Endothelial cell of umbilical vein (primary cell): Measurements from ENCODE around the gene GAS7. TPM values are rescaled to one million over a fixed set of nuclear protein-coding genes. Genes with fewer than 3 reads are reported as not detected.

ENCODE experiments used
- BruUV-seq: library from RNA; stranded (reverse); fragments of 400-500 nt; replicated peaks from 2 replicates; lab custom pipeline; 2021; lab: Mats Ljungman, UMichigan
- CTCF ChIA-PET: fragments of 300-600, 350-600 bp; sonication (Branson Sonifier 250); formaldehyde crosslinking; loops from one replicate; lab custom pipeline; 2021; ENCODE audit warnings: antibody characterized with exemption, inconsistent platforms; lab: Charles Lee
- POLR2A ChIA-PET: fragments of 300-600, 350-600 bp; sonication (Branson Sonifier 250); formaldehyde crosslinking; loops from one replicate; lab custom pipeline; 2021; ENCODE audit warnings: antibody characterized with exemption, inconsistent platforms; lab: Charles Lee
- DNase-seq: peaks from one replicate; pipeline ENCODE4 v3.0.0-alpha.2; 2011; ENCODE audit warnings: low read depth, low spot score
- FAIRE-seq: peaks from 2 replicates; lab custom pipeline; 2011; peaks lifted over from hg19 to GRCh38; lab: Jason Lieb, UNC
- H2AFZ ChIP-seq: 2 replicates; pipeline ENCODE4 v1.6.0; 2012; ENCODE audit warnings: low read depth, low read length, control low read depth, inconsistent platforms
- H3K27ac ChIP-seq: 2 replicates; pipeline ENCODE4 v1.5.1; 2011; ENCODE audit warnings: low read depth, mild to moderate bottlenecking, control low read depth, low read length, moderate library complexity; ENCODE audit not compliant: insufficient read depth
- H3K27me3 ChIP-seq, 2 experiments: 2 replicates each; pipeline versions ENCODE4 v1.6.0 to v1.6.1; 2011; ENCODE audit warnings: low read length in 2 of 2, mixed read lengths in 1 of 2; ENCODE audit not compliant: control insufficient read depth in 2 of 2, insufficient read depth in 2 of 2
- H3K36me3 ChIP-seq, 2 experiments: 2 replicates in 1 of 2; 3 replicates in 1 of 2; pipeline ENCODE4 v1.5.1; 2011; ENCODE audit warnings: low read length in 2 of 2, mild to moderate bottlenecking in 1 of 2, moderate library complexity in 1 of 2; ENCODE audit not compliant: control insufficient read depth in 2 of 2, insufficient read depth in 2 of 2; ENCODE audit errors: extremely low read depth in 1 of 2
- H3K4me1 ChIP-seq: 3 replicates; pipeline ENCODE4 v1.5.1; 2011; ENCODE audit warnings: mild to moderate bottlenecking, low read length; ENCODE audit not compliant: control insufficient read depth, insufficient read depth; ENCODE audit errors: extremely low read depth
- H3K4me2 ChIP-seq: 2 replicates; pipeline ENCODE4 v1.6.1; 2011; ENCODE audit warnings: low read length, control low read depth, mixed read lengths; ENCODE audit not compliant: insufficient read depth
- H3K4me3 ChIP-seq, 3 experiments: fragments of 200-600 bp in 1 of 3; sonication (generic), shearing (Covaris generic) in 1 of 3; replicated peaks in 1 of 3; 2 replicates each; pipeline ENCODE4 v1.5.1; 2011 to 2016; ENCODE audit warnings: control low read depth in 3 of 3, low read length in 3 of 3, mild to moderate bottlenecking in 2 of 3, inconsistent platforms in 1 of 3, low read depth in 1 of 3, moderate library complexity in 1 of 3; ENCODE audit not compliant: insufficient read depth in 1 of 3
- H3K79me2 ChIP-seq: 2 replicates; pipeline ENCODE4 v1.6.0; 2012; ENCODE audit warnings: low read length, inconsistent platforms; ENCODE audit not compliant: control insufficient read depth, insufficient read depth
- H3K9ac ChIP-seq: replicated peaks from 2 replicates; pipeline ENCODE3; 2011; ENCODE audit warnings: low read length, control low read depth; ENCODE audit not compliant: insufficient read depth; ENCODE audit errors: extremely low read depth
- H3K9me1 ChIP-seq: replicated peaks from 3 replicates; pipeline ENCODE4 v1.6.0; 2011; ENCODE audit warnings: mild to moderate bottlenecking, low read length; ENCODE audit not compliant: control insufficient read depth, insufficient read depth; ENCODE audit errors: extremely low read depth
- H3K9me3 ChIP-seq: replicated peaks from 2 replicates; pipeline ENCODE4 v1.5.1; 2012; ENCODE audit warnings: low read length, inconsistent platforms; ENCODE audit not compliant: control insufficient read depth, insufficient read depth
- H4K20me1 ChIP-seq: replicated peaks from 2 replicates; pipeline ENCODE3; 2011; ENCODE audit warnings: mild to moderate bottlenecking, low read length; ENCODE audit not compliant: control insufficient read depth, insufficient read depth; ENCODE audit errors: extremely low read depth
- CTCF ChIP-seq, 2 donors: IDR thresholded peaks; 1 replicate in 1 of 2; 2 replicates in 1 of 2; pipeline ENCODE4 v1.5.1; 2011; ENCODE audit warnings: low read length in 2 of 2, mild to moderate bottlenecking in 2 of 2, moderate library complexity in 2 of 2, control low read depth in 1 of 2, inconsistent platforms in 1 of 2, low read depth in 1 of 2; ENCODE audit not compliant: insufficient read depth in 1 of 2; ENCODE audit errors: extremely low read depth in 1 of 2
- EZH2 ChIP-seq: IDR thresholded peaks from 2 replicates; pipeline ENCODE4 v1.6.1; 2012; ENCODE audit warnings: borderline replicate concordance, low read depth, mild to moderate bottlenecking, moderate library complexity, low read length, inconsistent platforms; ENCODE audit not compliant: severe bottlenecking
- FOS ChIP-seq: IDR thresholded peaks from 2 replicates; pipeline ENCODE4 v1.6.1; 2011; ENCODE audit warnings: mild to moderate bottlenecking, low read length, moderate library complexity, borderline replicate concordance; ENCODE audit not compliant: insufficient read depth
- GATA2 ChIP-seq: IDR thresholded peaks from 2 replicates; pipeline ENCODE4 v1.7.0; 2011; ENCODE audit warnings: low read depth, mild to moderate bottlenecking, moderate library complexity, mixed read lengths, low read length; ENCODE audit not compliant: insufficient read length, insufficient read depth
- JUN ChIP-seq: IDR thresholded peaks from 2 replicates; pipeline ENCODE4 v1.6.1; 2011; ENCODE audit warnings: borderline replicate concordance, low read depth; ENCODE audit not compliant: insufficient read length, insufficient read depth
- MYC ChIP-seq: IDR thresholded peaks from one replicate; pipeline ENCODE4 v1.6.1; 2011; ENCODE audit warnings: mild to moderate bottlenecking, low read depth, low read length
- POLR2A ChIP-seq: IDR thresholded peaks from 2 replicates; pipeline ENCODE4 v1.6.1; 2012; ENCODE audit warnings: low read depth, mild to moderate bottlenecking, control low read depth, low read length
- POLR2AphosphoS5 ChIP-seq: IDR thresholded peaks from 2 replicates; pipeline ENCODE4 v1.6.1; 2012; ENCODE audit warnings: low read depth, mild to moderate bottlenecking, control low read depth, low read length, moderate library complexity; ENCODE audit not compliant: insufficient read depth
- dilution Hi-C: fragments of 300-500 bp; cut with MboI; formaldehyde crosslinking; loops from one replicate; pipeline ENCODE4 v1.15.0; 2019; ENCODE audit warnings: low sequenced_read_pairs; ENCODE audit not compliant: extremely low pct_ligation_motif_present
- intact Hi-C: fragments of 100-400 bp; cut with micrococcal nuclease; formaldehyde crosslinking; loops from one replicate; pipeline ENCODE4 v1.10.0; 2022
- polyA plus RNA-seq, 4 experiments: library from polyadenylated mRNA; depleted of rRNA in 3 of 4; stranded (reverse) in 3 of 4; unstranded in 1 of 4; fragments of >200 nt; gene quantifications; 2 replicates each; pipeline versions ENCODE4 v1.2.1 to v1.2.3, GENCODE V29; 2011 to 2012; ENCODE audit warnings: missing spikeins in 1 of 4
- total RNA-seq: library from RNA; stranded (reverse); gene quantifications from 2 replicates; pipeline ENCODE4 v1.2.3, GENCODE V29; 2021
- TF ChIP-seq, protein P1 (sequence below): IDR thresholded peaks from 2 replicates; pipeline ENCODE4 v1.6.1; 2011; ENCODE audit not compliant: insufficient read depth, insufficient read length

Gene GAS7
- total and polyA plus RNA-seq, 2 donors (not counting 3 experiments of a cell fraction or from before 2014, with no cell fraction given) = not detected

DNA sequence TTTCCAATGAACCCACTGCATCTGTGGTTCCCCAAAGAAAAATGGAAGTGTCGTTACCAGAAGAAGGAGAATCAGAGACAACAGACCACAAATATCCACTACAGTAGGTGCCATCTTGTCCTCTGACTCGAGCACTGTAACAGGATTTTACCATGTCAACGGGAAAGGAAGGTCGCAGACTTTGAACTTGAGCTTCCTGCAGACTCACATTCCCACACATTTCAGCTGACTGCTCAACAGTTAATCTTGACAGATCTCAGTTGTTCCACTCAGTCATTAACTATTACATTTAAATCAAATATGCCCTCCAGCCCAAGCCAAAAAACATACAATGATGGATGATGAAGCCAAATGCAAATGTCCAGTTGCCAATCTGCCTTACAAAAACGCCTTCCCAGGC, 37.0 kb downstream of the GAS7 start:
- no peaks in the 10 kb centered on the region for H3K36me3 ChIP-seq
- no peaks in the 10 kb centered on the region for H3K79me2 ChIP-seq
- no peak overlapping the region for H3K4me2 ChIP-seq
- DNase-seq = no peak
- no peak for TF ChIP-seq CTCF (IDR thresholded peaks at IDR 0.05; ENCODE audit: extremely low read depth in 1 of 2, insufficient read depth in 1 of 2, low read depth in 1 of 2, low read length in 2 of 2)
- TF ChIP-seq JUN = no peak
- no peak for TF ChIP-seq POLR2A
- no peak for TF ChIP-seq MYC
- TF ChIP-seq, protein P1, sequence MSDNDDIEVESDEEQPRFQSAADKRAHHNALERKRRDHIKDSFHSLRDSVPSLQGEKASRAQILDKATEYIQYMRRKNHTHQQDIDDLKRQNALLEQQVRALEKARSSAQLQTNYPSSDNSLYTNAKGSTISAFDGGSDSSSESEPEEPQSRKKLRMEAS = no peak
- TF ChIP-seq EZH2 = no peak
- TF ChIP-seq FOS = no peak
- TF ChIP-seq POLR2AphosphoS5 = no peak
- no peak for TF ChIP-seq GATA2
- H3K9me3 ChIP-seq = peaks cover 2% of the 10 kb centered on the region
- H3K4me1 ChIP-seq = no peaks in the 10 kb centered on the region
- no peaks in the 10 kb centered on the region for H3K9me1 ChIP-seq
- no peaks in the 10 kb centered on the region for H4K20me1 ChIP-seq
- H2AFZ ChIP-seq = no peak overlapping the region
- ChIA-PET POLR2A (no interaction called here), CTCF (no interaction called here)
- H3K9ac ChIP-seq = no peak overlapping the region
- H3K27me3 ChIP-seq = no peaks in the 10 kb centered on the region
- BruUV-seq = no TSS peak
- H3K27ac ChIP-seq = no peak overlapping the region
- dilution Hi-C loops (no loop called here), intact Hi-C loops (no loop called here)
- FAIRE-seq = no peak
- no peak overlapping the region for H3K4me3 ChIP-seq
